GM18507 (cell line): ENCODE measurements around the gene C9orf85.
"Not testable (repeated sequence)": the region's sequence is repeated elsewhere in the genome, so short reads cannot be mapped to it uniquely, and the experiment has no call there.

Experiments used
- DNase-seq: peaks from one replicate; pipeline ENCODE4 v3.0.0; 2011; ENCODE audit warnings: low read depth; ENCODE audit not compliant: insufficient read length; ENCODE audit errors: extremely low spot score
- FAIRE-seq: peaks from 2 replicates; lab custom pipeline; 2011; peaks lifted over from hg19 to GRCh38; lab: Jason Lieb, UNC

Gene C9orf85

DNA sequence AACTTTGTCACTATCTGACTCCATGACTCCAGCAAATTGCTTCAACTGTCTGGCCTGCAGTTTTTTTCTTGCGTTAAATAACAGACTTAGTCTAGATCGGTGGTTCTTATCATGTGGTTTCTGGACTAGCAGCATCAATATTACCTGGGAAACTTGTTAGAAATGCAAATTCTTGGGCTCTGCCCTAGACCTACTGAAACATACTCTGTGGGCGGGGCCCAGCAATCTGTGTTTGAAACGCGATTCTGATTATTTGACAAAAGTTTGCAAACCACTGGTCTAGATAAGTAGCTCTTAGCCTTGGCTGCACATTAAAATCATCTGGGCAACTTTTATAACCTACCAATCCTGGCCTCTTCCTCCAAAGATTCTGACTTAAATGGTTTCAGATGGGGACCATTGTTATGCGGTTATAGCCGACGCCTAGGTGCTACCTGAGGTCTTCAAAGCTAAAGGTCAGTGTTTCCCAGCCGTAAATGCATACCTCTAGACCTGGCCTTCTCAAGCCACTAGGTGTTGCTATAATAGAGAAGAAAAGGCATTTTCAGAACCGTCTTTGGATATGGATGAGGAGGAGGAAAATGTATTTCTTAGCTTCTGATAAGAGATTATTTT, 74.0 kb downstream of the C9orf85 start:
- FAIRE-seq (no peak), DNase-seq (no peak)

- FAIRE-seq (no peak), DNase-seq (no peak)
Measured at GRCh38 chr9:71986900-71987299, 75.5 kb downstream of the C9orf85 start.

DNA sequence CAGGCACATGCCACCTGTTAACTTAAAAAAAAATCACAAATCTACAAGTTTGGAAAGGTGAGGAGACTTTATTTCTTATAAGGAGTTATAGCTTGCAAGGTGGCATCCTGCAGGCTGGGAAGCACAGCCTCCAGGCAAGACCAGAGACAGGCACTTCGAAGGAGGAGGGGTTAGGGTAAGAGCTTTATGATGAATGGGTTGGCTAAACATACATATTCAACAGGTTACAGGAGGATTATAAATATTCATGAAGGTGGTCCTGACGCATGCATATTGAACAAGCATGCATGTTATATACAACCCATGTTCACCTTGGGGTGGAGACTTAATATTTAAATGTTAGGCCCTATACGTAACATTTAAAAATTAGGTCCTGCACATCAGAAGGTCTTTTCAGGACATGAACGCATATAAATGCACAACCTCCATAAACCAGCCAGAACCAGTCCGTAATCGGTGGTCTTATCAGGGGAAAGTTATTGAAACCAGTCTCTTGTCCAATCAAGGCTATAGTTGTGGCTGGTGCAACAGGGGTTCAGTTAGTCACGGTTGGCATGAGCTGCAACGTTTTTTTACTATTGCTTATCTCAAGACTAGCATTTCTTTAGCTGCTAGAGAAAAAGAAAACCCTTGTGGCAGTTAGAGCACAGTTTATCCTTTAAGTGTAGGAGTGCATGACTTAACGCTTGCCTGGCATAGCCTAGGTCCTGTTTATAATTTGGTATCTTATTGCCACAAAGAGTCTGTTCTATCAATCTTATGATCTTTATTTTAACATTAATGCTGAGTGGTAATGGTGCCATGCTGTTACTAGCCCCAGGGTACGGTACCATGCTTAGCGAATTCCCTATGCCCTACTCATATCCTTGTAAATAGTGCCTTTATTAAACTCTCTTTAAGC, 76.3 kb downstream of the C9orf85 start:
- FAIRE-seq (no peak), DNase-seq (no peak)

- FAIRE-seq, result no peak
Measured at GRCh38 chr9:71990466-71990865, 79.0 kb downstream of the C9orf85 start.

DNA sequence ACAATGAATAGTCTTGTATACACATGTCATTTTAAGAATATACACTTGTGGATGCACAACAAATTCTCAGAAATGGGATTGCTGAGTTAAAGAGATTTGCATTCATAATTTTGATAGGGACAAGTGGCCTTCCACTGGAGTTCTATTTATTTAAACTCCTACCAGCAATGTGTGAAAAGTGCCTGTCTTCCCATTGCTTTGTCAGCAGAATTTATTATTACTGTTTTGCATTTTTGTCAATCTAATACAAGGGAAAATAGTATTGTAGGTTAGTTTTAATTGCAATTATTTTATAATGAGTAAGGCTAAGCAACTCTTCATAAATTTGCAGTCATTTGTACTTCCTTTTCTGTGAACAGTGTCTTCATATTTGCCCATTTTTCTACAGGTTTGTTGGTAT, 94.0 kb downstream of the C9orf85 start:
- DNase-seq, result no peak
- no peak for FAIRE-seq

More at GRCh38 chr9:71990466-71990865, 79.0 kb downstream of the C9orf85 start:
- DNase-seq, result no peak

- FAIRE-seq, result no peak
- DNase-seq, result no peak
Measured at GRCh38 chr9:72006501-72006900, 95.1 kb downstream of the C9orf85 start.

GRCh38 chr9:72007726-72008125, 96.3 kb downstream of the C9orf85 start:
- not testable (repeated sequence) for FAIRE-seq

GRCh38 chr9:72012646-72013045, 101.2 kb downstream of the C9orf85 start:
- FAIRE-seq (no peak), DNase-seq (no peak)

More at GRCh38 chr9:72007726-72008125, 96.3 kb downstream of the C9orf85 start:
- DNase-seq, result not testable (repeated sequence)

- DNase-seq (no peak), FAIRE-seq (peak; percentile 60)
Measured at GRCh38 chr9:72013292-72013760, 101.9 kb downstream of the C9orf85 start.

- FAIRE-seq, result no peak
Measured at GRCh38 chr9:72022841-72023240, 111.4 kb downstream of the C9orf85 start.

More at GRCh38 chr9:72022841-72023240, 111.4 kb downstream of the C9orf85 start:
- DNase-seq, result no peak
